ENCODE measurements around the gene ORM2. TPM values are rescaled to one million over a fixed set of nuclear protein-coding genes. Genes with fewer than 3 reads are reported as not detected.
"Not testable (repeated sequence)": the region's sequence is repeated elsewhere in the genome, so short reads cannot be mapped to it uniquely, and the experiment has no call there.

The ORM2 gene
- total RNA-seq (under 1 TPM in 1 of 2 donors, not detected in 1; 0.28 TPM), polyA plus RNA-seq (ENCODE audit: insufficient read length in 2 of 2) (under 1 TPM in 1 of 2 donors, not detected in 1; 0.29 TPM)
- long read RNA-seq, donor 1 = 0 reads
- long read RNA-seq, donor 2 = 0 reads
- long read RNA-seq, donor 3 = 0 reads
- long read RNA-seq, donor 4 = 0 reads

DNA sequence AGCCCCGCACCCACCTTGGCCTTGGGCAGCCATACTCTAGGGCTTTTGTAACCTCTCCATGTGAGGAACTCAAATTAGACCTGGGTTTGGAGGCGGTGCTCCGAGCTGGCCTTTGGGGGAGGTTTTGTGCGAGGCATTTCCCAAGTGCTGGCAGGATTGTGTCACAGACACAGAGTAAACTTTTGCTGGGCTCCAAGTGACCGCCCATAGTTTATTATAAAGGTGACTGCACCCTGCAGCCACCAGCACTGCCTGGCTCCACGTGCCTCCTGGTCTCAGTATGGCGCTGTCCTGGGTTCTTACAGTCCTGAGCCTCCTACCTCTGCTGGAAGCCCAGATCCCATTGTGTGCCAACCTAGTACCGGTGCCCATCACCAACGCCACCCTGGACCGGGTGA is at the start of gene ORM2:
Gene ORM2, plus strand, starts transcription at position 245 of the 398 bp plus-strand sequence. Its CDS starts 36 bp downstream, at position 281.
- DNase-seq (ENCODE audit: low read depth in 4 of 6, low spot score in 6 of 6); H3K27me3 ChIP-seq (ENCODE audit: control insufficient read depth, insufficient read depth, low read length); H3K9me3 ChIP-seq (ENCODE audit: control insufficient read depth, insufficient read depth, low read length); H3K4me1 ChIP-seq (ENCODE audit: control insufficient read depth, insufficient read depth, low read length); H3K36me3 ChIP-seq (ENCODE audit: control insufficient read depth, insufficient read depth, low read length); H3K4me3 ChIP-seq (ENCODE audit: low read depth, low read length); H3K27ac ChIP-seq (ENCODE audit: low read depth, low read length): not testable (repeated sequence)
- no CpG with 5 or more reads among the region's 10 CpGs for WGBS (ENCODE audit: insufficient coverage)

DNA sequence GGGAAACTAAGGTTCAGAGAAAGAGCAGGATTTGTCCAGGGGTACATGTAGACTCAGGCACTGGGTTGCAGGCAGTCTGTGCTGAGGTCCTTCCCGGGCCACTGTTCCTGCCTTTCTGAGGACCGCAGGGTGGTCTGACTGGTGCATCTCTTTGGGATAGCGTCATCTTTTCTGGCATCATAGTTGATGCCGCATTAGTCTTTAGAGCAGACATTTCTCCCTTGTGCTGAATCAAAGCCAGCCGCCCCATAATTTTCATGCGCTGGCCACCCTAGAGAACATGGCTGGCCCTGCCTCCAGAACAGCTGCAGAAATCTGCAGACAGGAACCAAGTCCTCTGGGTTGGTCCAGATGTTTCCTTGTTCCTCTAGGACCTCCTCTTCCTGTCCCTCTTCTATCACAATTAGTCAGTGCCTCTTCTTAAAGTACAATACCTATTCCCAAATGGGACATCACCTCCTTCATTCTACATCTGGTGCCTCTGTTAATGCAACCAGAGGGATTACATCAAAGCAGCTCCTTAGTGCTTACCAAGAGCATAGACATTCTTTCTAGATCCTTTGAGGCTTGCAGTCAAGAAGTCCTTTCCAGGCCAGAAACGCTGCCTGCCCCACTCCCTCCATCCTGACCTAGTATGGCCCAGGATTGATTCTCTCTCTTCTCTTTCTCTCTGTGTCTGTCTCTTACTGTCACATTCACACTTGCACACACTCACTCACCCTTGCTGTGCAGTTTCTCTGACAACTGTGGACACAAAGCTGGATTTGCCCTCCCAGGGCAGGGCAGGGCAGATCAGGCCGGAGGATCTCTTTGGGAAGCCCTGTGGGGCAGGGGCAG is 48.8 kb upstream of the ORM2 start:
- Histone ChIP-seq H3K27ac (ENCODE audit: low read depth, low read length) (peak overlapping the region; percentile 67), H3K9me3 (ENCODE audit: control insufficient read depth, insufficient read depth, low read length) (no peaks in the 10 kb centered on the region), H3K36me3 (ENCODE audit: control insufficient read depth, insufficient read depth, low read length) (peaks cover 23% of the 10 kb centered on the region), H3K4me3 (ENCODE audit: low read depth, low read length) (no peak overlapping the region), H3K27me3 (ENCODE audit: control insufficient read depth, insufficient read depth, low read length) (no peaks in the 10 kb centered on the region), H3K4me1 (ENCODE audit: control insufficient read depth, insufficient read depth, low read length) (peaks cover 41% of the 10 kb centered on the region)
- DNase-seq (ENCODE audit: low read depth in 4 of 6, low spot score in 6 of 6) = peak in 1 of 6 donors; percentile 43
- 84% methylated on average over 8 of the region's 8 CpGs for WGBS (ENCODE audit: insufficient coverage)

DNA sequence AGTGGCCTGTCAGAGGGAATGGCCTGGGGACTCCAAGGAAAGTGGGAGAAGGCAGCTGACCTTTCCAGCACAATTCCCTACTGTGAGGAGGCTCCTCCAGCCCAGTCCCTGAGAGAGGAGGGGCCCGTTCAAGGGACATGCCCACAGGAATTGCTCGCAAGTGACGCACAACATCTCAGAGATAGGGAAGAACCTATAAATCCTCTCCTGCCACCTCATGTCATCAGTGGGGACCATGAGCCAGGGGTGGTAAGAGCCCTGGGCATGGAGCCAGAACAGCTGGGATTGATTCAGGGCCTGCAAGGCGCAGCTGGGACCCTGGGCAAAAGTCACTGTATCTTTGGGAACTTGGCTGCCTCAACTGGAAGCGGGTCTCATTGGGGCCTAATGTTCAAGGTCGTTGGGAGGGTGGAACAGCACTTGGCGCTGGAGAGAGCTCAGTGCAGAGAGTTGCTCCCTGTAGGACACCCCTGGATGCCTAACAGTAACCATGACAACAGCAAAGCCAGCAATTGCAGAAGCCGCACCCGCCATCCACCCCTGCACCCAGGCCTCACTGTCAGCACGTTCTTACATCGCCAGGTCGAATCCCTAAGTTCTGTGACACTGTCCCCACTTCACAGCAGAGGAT is 48.1 kb upstream of the ORM2 start:
- Histone ChIP-seq H3K4me3 (ENCODE audit: low read depth, low read length) (no peak overlapping the region), H3K9me3 (ENCODE audit: control insufficient read depth, insufficient read depth, low read length) (no peaks in the 10 kb centered on the region), H3K36me3 (ENCODE audit: control insufficient read depth, insufficient read depth, low read length) (peaks cover 23% of the 10 kb centered on the region), H3K27ac (ENCODE audit: low read depth, low read length) (peak overlapping the region; percentile 67), H3K27me3 (ENCODE audit: control insufficient read depth, insufficient read depth, low read length) (no peaks in the 10 kb centered on the region), H3K4me1 (ENCODE audit: control insufficient read depth, insufficient read depth, low read length) (peaks cover 41% of the 10 kb centered on the region)
- peak in 2 of 6 donors; percentile 63 to 76 for DNase-seq (ENCODE audit: low read depth in 4 of 6, low spot score in 6 of 6)
- WGBS (ENCODE audit: insufficient coverage) = 43% methylated on average over 11 of the region's 12 CpGs

DNA sequence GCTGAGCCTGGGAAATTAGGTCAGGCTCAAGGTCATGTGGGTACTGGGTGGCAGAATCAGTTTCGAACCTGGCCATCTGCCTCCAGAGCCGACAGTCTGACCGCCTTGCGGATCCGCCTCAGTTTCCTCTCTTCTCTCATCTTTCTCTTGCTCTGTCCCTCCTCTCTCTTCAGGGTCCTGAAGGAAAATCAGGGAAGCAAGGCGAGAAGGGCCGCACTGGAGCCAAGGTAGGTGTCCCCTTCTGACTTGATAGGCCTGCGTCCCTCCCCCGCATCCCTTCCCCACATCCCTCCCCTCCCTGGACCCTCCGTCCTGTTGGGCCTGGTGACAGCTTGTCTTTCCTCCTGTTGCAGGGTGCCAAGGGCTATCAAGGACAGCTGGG is 47.6 kb upstream of the ORM2 start:
- DNase-seq (ENCODE audit: low read depth in 4 of 6, low spot score in 6 of 6) = no peak
- peaks cover 25% of the 10 kb centered on the region for H3K36me3 ChIP-seq (ENCODE audit: control insufficient read depth, insufficient read depth, low read length)
- H3K9me3 ChIP-seq (ENCODE audit: control insufficient read depth, insufficient read depth, low read length) = no peaks in the 10 kb centered on the region
- 81% methylated on average over 8 of the region's 10 CpGs for WGBS (ENCODE audit: insufficient coverage)
- peak overlapping the region; percentile 15 for H3K27ac ChIP-seq (ENCODE audit: low read depth, low read length)
- H3K4me3 ChIP-seq (ENCODE audit: low read depth, low read length) = no peak overlapping the region
- H3K4me1 ChIP-seq (ENCODE audit: control insufficient read depth, insufficient read depth, low read length) = peaks cover 43% of the 10 kb centered on the region
- H3K27me3 ChIP-seq (ENCODE audit: control insufficient read depth, insufficient read depth, low read length) = no peaks in the 10 kb centered on the region

DNA sequence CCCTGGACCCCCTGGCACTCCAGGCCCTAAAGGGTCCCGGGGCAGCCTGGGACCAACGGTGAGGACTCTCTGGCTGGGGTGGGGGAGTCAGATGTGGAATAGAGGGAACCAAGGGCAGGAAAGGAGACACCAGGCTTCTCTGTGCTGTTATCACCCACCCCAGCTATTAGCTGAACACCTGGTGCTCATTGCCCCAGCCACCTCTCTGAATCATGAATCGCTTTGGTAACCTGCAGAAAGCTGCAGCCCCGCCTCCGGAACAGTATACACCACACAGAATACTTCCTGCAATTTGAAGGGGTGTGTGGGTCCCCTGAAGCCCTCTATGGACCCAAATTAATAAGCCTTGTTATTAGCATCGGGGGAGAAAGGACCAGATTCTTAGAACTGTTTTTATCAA is 47.2 kb upstream of the ORM2 start:
- peak overlapping the region; percentile 15 for H3K27ac ChIP-seq (ENCODE audit: low read depth, low read length)
- no peak for DNase-seq (ENCODE audit: low read depth in 4 of 6, low spot score in 6 of 6)

DNA sequence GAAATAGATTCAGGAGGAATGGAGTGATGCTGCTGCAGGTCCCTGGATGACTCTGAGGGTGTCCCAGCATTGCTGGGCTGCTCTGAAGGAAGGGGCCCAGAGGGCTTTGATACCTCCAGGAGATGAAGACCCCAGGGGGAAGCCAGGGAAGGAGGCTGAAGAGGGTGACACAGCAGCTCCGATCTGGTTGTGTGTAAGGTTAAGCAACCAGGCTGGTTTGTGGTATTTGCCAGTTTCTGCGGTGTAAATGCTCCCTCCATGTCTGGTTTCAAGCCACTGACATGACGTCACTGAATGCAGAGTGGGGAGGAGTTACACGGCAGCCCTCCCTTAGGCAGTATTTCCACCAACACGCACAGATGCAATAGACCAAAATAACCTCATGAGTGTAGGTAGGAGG is 46.7 kb upstream of the ORM2 start:
- Histone ChIP-seq H3K36me3 (ENCODE audit: control insufficient read depth, insufficient read depth, low read length) (peaks cover 29% of the 10 kb centered on the region), H3K27ac (ENCODE audit: low read depth, low read length) (peak overlapping the region; percentile 15), H3K27me3 (ENCODE audit: control insufficient read depth, insufficient read depth, low read length) (no peaks in the 10 kb centered on the region), H3K9me3 (ENCODE audit: control insufficient read depth, insufficient read depth, low read length) (no peaks in the 10 kb centered on the region), H3K4me3 (ENCODE audit: low read depth, low read length) (no peak overlapping the region), H3K4me1 (ENCODE audit: control insufficient read depth, insufficient read depth, low read length) (peaks cover 50% of the 10 kb centered on the region)
- WGBS (ENCODE audit: insufficient coverage) = 67% methylated on average over 2 of the region's 5 CpGs
- peak in 2 of 6 donors; percentile 38 to 88 for DNase-seq (ENCODE audit: low read depth in 4 of 6, low spot score in 6 of 6)

More for the DNA sequence above, 47.2 kb upstream of the ORM2 start:
- Histone ChIP-seq H3K9me3 (ENCODE audit: control insufficient read depth, insufficient read depth, low read length) (no peaks in the 10 kb centered on the region), H3K4me1 (ENCODE audit: control insufficient read depth, insufficient read depth, low read length) (peaks cover 46% of the 10 kb centered on the region), H3K4me3 (ENCODE audit: low read depth, low read length) (no peak overlapping the region), H3K36me3 (ENCODE audit: control insufficient read depth, insufficient read depth, low read length) (peaks cover 29% of the 10 kb centered on the region), H3K27me3 (ENCODE audit: control insufficient read depth, insufficient read depth, low read length) (no peaks in the 10 kb centered on the region)
- 68% methylated on average over 3 of the region's 6 CpGs for WGBS (ENCODE audit: insufficient coverage)

DNA sequence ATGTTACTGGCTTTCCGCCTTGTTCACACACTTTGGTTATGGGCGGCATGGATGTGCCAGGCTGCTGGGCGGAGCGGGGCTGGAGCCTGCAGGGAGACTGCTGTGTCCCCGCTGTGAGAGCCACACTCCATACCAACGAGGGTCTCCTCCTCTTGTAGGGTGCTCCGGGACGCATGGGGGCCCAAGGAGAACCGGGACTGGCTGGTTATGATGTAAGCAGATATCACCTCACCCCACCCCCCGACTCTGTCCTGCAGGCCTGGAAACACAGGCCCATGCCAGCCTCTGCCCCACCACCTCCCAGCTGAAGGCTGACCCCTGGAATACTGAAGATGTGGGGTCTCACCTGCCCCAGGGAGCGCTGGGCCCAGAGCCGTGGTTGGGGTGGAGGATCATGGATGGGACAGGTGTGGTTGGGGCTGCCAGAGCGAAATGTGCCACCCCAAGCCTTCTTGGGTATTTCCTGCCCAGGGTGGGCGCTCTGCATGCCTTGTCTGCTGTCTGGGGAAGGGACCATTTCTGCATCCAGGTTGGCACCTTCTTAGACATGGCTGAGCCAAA is 46.0 kb upstream of the ORM2 start:
- H3K36me3 ChIP-seq (ENCODE audit: control insufficient read depth, insufficient read depth, low read length) = peaks cover 34% of the 10 kb centered on the region
- no peaks in the 10 kb centered on the region for H3K27me3 ChIP-seq (ENCODE audit: control insufficient read depth, insufficient read depth, low read length)
- no peak overlapping the region for H3K4me3 ChIP-seq (ENCODE audit: low read depth, low read length)
- DNase-seq (ENCODE audit: low read depth in 4 of 6, low spot score in 6 of 6) = no peak
- H3K9me3 ChIP-seq (ENCODE audit: control insufficient read depth, insufficient read depth, low read length) = no peaks in the 10 kb centered on the region
- peaks cover 56% of the 10 kb centered on the region for H3K4me1 ChIP-seq (ENCODE audit: control insufficient read depth, insufficient read depth, low read length)
- 93% methylated on average over 8 of the region's 14 CpGs for WGBS (ENCODE audit: insufficient coverage)
- H3K27ac ChIP-seq (ENCODE audit: low read depth, low read length) = no peak overlapping the region

DNA sequence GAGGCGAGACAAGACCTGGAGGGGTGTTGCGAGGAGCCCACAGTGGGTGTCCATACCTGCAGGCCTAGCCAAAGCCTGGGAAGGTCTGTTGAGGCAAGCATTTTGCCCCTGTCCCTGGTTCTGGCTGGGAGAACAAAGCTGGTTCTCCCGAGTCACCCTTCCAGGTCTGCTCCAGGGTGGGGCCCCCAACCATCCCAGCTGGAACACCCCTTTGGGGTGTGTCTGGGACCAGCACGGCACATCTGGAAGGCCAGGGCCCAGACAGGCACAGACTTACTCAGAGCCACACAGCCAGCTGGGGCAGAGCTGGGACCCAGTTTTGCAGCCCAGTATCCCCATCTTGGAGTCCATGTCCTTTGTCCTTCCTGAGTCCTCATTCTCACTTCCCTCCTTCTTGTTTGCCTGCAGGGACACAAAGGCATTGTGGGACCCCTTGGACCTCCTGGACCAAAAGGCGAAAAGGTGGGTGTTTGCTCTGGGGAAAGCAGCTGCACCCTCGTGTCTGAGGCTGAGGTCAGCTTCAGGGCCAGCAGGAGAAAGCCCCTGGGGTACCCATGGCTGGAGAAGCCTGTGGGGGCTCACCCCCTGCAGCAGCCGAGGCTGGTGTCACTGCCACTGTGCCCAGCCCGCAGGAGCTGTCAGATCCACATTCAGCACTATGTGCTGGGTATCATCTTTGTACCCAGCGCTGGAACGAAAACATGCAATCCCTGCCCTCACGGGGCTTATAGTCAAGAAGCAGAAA is 45.2 kb upstream of the ORM2 start:
- Histone ChIP-seq H3K9me3 (ENCODE audit: control insufficient read depth, insufficient read depth, low read length) (no peaks in the 10 kb centered on the region), H3K27me3 (ENCODE audit: control insufficient read depth, insufficient read depth, low read length) (no peaks in the 10 kb centered on the region), H3K27ac (ENCODE audit: low read depth, low read length) (no peak overlapping the region), H3K4me1 (ENCODE audit: control insufficient read depth, insufficient read depth, low read length) (peaks cover 57% of the 10 kb centered on the region), H3K36me3 (ENCODE audit: control insufficient read depth, insufficient read depth, low read length) (peaks cover 36% of the 10 kb centered on the region), H3K4me3 (ENCODE audit: low read depth, low read length) (no peak overlapping the region)
- WGBS (ENCODE audit: insufficient coverage) = 92% methylated on average over 11 of the region's 11 CpGs
- no peak for DNase-seq (ENCODE audit: low read depth in 4 of 6, low spot score in 6 of 6)

DNA sequence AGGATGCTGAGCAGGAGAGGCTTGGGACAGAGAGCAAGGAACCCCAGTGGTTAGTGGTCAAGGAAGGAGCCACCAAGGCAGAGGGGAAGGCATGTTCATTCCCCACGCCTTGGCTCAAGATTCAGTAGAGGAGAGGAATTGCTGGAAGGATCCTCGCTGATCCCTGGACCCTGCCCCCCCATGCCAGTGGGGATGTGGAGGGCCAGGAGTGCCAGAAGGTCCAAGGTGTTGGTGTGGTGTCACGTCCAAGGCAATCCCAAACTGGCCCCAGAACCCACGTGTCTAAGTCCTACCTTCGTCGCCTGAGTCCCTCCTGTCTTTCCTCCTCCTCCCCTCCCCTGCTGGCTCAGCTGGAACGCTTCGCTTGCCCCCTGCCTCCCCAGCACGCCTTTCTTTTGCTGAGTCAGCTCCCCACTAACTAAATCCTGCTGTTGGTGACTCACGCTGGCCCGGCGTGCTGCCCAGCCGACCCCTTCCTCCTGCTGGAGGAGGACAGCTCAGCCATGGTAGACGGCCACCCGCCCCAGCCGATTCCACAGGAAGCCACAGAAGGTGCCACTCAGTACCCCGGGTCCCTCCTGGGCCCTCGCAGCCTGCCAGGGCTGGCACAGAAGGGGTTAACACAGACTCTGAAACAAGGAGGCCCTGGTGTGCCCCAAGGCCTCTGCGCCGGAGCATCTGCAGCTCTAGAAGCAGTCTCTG is 44.4 kb upstream of the ORM2 start:
- peaks cover 38% of the 10 kb centered on the region for H3K36me3 ChIP-seq (ENCODE audit: control insufficient read depth, insufficient read depth, low read length)
- H3K27me3 ChIP-seq (ENCODE audit: control insufficient read depth, insufficient read depth, low read length) = no peaks in the 10 kb centered on the region
- H3K4me3 ChIP-seq (ENCODE audit: low read depth, low read length) = no peak overlapping the region
- DNase-seq (ENCODE audit: low read depth in 4 of 6, low spot score in 6 of 6) = peak in 2 of 6 donors; percentile 29 to 51
- peaks cover 57% of the 10 kb centered on the region for H3K4me1 ChIP-seq (ENCODE audit: control insufficient read depth, insufficient read depth, low read length)
- no peak overlapping the region for H3K27ac ChIP-seq (ENCODE audit: low read depth, low read length)
- WGBS (ENCODE audit: insufficient coverage) = 56% methylated on average over 20 of the region's 20 CpGs
- no peaks in the 10 kb centered on the region for H3K9me3 ChIP-seq (ENCODE audit: control insufficient read depth, insufficient read depth, low read length)

All from spinal cord (tissue), 10 donors.